HepG2 (cell line): ENCODE data around the gene RETREG2. TPM values are rescaled to one million over a fixed set of nuclear protein-coding genes. Genes with fewer than 3 reads are reported as not detected.

ENCODE experiments used
- BRD4 ChIP-seq: sonication (generic); formaldehyde crosslinking; IDR thresholded peaks from 2 replicates; pipeline ENCODE4 v1.4.0; 2020; ENCODE audit warnings: missing genetic modification reagents
- CHD2 ChIP-seq: IDR thresholded peaks from 2 replicates; pipeline ENCODE4 v1.6.1; 2011; ENCODE audit warnings: low read depth, low read length, improper control_type of control experiment
- FOXO1 ChIP-seq: sonication (generic); formaldehyde crosslinking; IDR thresholded peaks from 2 replicates; pipeline ENCODE4 v1.4.0; 2020; ENCODE audit warnings: missing genetic modification reagents
- HDAC1 ChIP-seq: sonication (generic); formaldehyde crosslinking; IDR thresholded peaks from 2 replicates; pipeline ENCODE4 v1.5.1; 2020; ENCODE audit warnings: mild to moderate bottlenecking, missing genetic modification reagents
- NFYB ChIP-seq: sonication (generic); formaldehyde crosslinking; IDR thresholded peaks from 2 replicates; pipeline ENCODE4 v1.4.0; 2020; ENCODE audit warnings: missing genetic modification reagents
- NR2F2 ChIP-seq: IDR thresholded peaks from 2 replicates; pipeline ENCODE4 v1.6.1; 2012; ENCODE audit warnings: low read depth, inconsistent platforms, borderline replicate concordance
- RNF2 ChIP-seq: fragments of 450-650 bp; conservative IDR thresholded peaks from 2 replicates; pipeline ENCODE4 v1.6.1; 2016; ENCODE audit warnings: low read depth
- SMAD3 ChIP-seq: sonication (generic); formaldehyde crosslinking; IDR thresholded peaks from 2 replicates; pipeline ENCODE4 v1.4.0; 2020; ENCODE audit warnings: missing genetic modification reagents
- SNAI1 ChIP-seq: sonication (generic); formaldehyde crosslinking; IDR thresholded peaks from 2 replicates; pipeline ENCODE4 v1.5.0; 2020; ENCODE audit warnings: mild to moderate bottlenecking, missing genetic modification reagents, borderline replicate concordance
- SP1 ChIP-seq, 2 experiments: fragments of 450-650 bp in 1 of 2; sonication (generic) in 1 of 2; formaldehyde crosslinking in 1 of 2; IDR thresholded peaks; 2 replicates each; pipeline versions ENCODE4 v1.4.0 to v1.6.1; 2016 to 2020; ENCODE audit warnings: missing genetic modification reagents in 1 of 2
- SRSF1 ChIP-seq: fragments of 200-400 bp; formaldehyde crosslinking; optimal IDR thresholded peaks from 2 replicates; pipeline ENCODE3; 2017; ENCODE audit warnings: mild to moderate bottlenecking, low read depth, low read length, moderate library complexity
- SRSF9 ChIP-seq: fragments of 200-400 bp; formaldehyde crosslinking; IDR thresholded peaks from 2 replicates; pipeline ENCODE4 v1.6.1; 2018; ENCODE audit warnings: borderline replicate concordance, mild to moderate bottlenecking, low read depth, low read length; ENCODE audit not compliant: insufficient read depth, poor library complexity, severe bottlenecking
- ZFP41 ChIP-seq: sonication (generic); formaldehyde crosslinking; IDR thresholded peaks from 2 replicates; pipeline ENCODE4 v1.4.0; 2020; ENCODE audit warnings: mild to moderate bottlenecking, missing genetic modification reagents, borderline replicate concordance
- ZNF292 ChIP-seq: sonication (generic); formaldehyde crosslinking; IDR thresholded peaks from 2 replicates; pipeline ENCODE4 v1.8.1; 2022; ENCODE audit warnings: mild to moderate bottlenecking, low read depth, missing genetic modification reagents, borderline replicate concordance
- ZNF460 ChIP-seq: sonication (generic); formaldehyde crosslinking; IDR thresholded peaks from 2 replicates; pipeline ENCODE4 v1.5.1; 2020; ENCODE audit warnings: missing genetic modification reagents, mild to moderate bottlenecking, borderline replicate concordance
- ZNF672 ChIP-seq: sonication (generic); formaldehyde crosslinking; IDR thresholded peaks from 2 replicates; pipeline ENCODE4 v1.8.1; 2022; ENCODE audit warnings: missing genetic modification reagents
- polyA plus RNA-seq, 8 experiments: library from polyadenylated mRNA; depleted of rRNA in 3 of 8; stranded (reverse) in 7 of 8; unstranded in 1 of 8; fragments of >200 nt; fragmentation: Illumina TruSeq in 4 of 8; extraction: Trizol in 4 of 8; gene quantifications; 2 replicates each; pipeline versions ENCODE4 v1.2.1 to v1.2.3, GENCODE V29; 2011 to 2016; ENCODE audit warnings: low read depth in 4 of 8, missing spikeins in 1 of 8, mixed read lengths in 1 of 8; ENCODE audit not compliant: insufficient read depth in 1 of 8
- total RNA-seq, 5 experiments: library from RNA; depleted of rRNA; stranded (reverse); fragments of >200 nt; fragmentation: Illumina TruSeq; extraction: Trizol; gene quantifications; 2 replicates each; pipeline ENCODE4 v1.2.3, GENCODE V29; 2016; ENCODE audit warnings: low read depth in 1 of 5
- TF ChIP-seq, protein P1 (sequence below): IDR thresholded peaks from 2 replicates; pipeline ENCODE4 v1.6.1; 2012; ENCODE audit warnings: inconsistent platforms
- TF ChIP-seq, protein P2 (sequence below): sonication (generic); formaldehyde crosslinking; IDR thresholded peaks from 2 replicates; pipeline ENCODE4 v1.4.0; 2020; ENCODE audit warnings: mild to moderate bottlenecking, missing genetic modification reagents, borderline replicate concordance
- TF ChIP-seq, protein P3 (sequence below): sonication (generic); formaldehyde crosslinking; IDR thresholded peaks from 2 replicates; pipeline ENCODE4 v1.4.0; 2020; ENCODE audit warnings: missing genetic modification reagents, borderline replicate concordance
- TF ChIP-seq, protein P4 (sequence below): sonication (generic); formaldehyde crosslinking; IDR thresholded peaks from 2 replicates; pipeline ENCODE4 v1.5.0; 2020; ENCODE audit warnings: mild to moderate bottlenecking, missing genetic modification reagents, borderline replicate concordance

The RETREG2 gene
- total and polyA plus RNA-seq, 2 of the 13 experiments (the other 11 are each of a cell fraction or from before 2014, with no cell fraction given) = 86.0 to 134 TPM

DNA sequence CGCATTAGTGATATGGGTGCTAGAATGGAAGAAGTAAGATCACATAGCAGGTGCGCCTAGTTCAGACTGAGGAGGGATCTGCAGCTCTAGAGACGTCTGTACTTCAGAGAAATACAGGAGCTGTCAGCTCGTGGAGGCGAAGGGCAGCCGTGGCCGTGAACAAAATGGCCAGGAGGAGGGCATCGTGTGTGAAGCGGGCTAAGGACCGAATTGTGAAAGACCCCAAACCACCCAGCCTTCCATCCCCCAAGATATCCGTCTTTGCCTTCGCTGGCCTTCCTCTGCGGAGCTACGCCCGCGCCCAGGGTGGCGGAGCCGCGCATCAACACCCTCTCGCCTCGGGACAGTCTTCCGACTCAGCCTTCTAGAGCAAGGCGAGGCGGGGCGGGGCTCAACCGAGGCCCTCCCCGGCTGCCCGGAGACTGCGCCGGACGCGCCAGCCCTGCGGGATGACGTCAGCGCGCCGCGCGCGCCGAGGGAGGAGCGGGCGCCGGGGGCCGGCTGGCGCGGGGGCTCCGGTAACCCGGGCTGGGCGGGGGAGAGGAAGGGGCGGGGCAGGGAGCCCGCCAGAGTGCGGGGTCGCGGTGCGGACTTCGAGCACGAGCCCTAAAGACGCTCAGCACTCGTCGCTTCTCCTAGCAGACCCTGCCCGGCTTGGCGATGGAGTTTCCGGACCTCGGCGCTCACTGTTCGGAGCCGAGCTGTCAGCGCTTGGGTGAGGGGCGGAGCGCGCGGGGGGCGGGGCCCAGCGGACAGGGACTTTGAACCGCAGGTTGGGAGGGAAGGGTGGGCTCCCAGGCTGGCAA is 28.5 kb downstream of the RETREG2 start, which contains the start of gene ZFAND2B (continued):
- peak; percentile 66; the same call in 1 of the 2 replicates for TF ChIP-seq ZNF292 (CRISPR knock-in tag)
- TF ChIP-seq HDAC1 = peak; percentile 68; the same call in 1 of the 2 replicates
- TF ChIP-seq SRSF9 = no peak
- no peak for TF ChIP-seq ZNF672 (CRISPR knock-in tag)
- TF ChIP-seq NFYB (CRISPR knock-in tag) = peak; percentile 44; the same call in 1 of the 2 replicates
- peak; percentile 44; the same call in 1 of the 2 replicates for TF ChIP-seq SMAD3 (CRISPR knock-in tag)
- 0 out of 2 replicates have a peak, but pooled peaks have one; percentile 16 for TF ChIP-seq NR2F2
- no peak; the same call in 1 of the 2 replicates for TF ChIP-seq RNF2
- TF ChIP-seq, protein P1, sequence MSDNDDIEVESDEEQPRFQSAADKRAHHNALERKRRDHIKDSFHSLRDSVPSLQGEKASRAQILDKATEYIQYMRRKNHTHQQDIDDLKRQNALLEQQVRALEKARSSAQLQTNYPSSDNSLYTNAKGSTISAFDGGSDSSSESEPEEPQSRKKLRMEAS = peak; percentile 88; the same call in 1 of the 2 replicates
- TF ChIP-seq, protein P2, sequence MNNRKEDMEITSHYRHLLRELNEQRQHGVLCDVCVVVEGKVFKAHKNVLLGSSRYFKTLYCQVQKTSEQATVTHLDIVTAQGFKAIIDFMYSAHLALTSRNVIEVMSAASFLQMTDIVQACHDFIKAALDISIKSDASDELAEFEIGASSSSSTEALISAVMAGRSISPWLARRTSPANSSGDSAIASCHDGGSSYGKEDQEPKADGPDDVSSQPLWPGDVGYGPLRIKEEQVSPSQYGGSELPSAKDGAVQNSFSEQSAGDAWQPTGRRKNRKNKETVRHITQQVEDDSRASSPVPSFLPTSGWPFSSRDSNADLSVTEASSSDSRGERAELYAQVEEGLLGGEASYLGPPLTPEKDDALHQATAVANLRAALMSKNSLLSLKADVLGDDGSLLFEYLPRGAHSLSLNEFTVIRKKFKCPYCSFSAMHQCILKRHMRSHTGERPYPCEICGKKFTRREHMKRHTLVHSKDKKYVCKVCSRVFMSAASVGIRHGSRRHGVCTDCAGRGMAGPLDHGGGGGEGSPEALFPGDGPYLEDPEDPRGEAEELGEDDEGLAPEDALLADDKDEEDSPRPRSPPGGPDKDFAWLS = no peak
- TF ChIP-seq, protein P3, sequence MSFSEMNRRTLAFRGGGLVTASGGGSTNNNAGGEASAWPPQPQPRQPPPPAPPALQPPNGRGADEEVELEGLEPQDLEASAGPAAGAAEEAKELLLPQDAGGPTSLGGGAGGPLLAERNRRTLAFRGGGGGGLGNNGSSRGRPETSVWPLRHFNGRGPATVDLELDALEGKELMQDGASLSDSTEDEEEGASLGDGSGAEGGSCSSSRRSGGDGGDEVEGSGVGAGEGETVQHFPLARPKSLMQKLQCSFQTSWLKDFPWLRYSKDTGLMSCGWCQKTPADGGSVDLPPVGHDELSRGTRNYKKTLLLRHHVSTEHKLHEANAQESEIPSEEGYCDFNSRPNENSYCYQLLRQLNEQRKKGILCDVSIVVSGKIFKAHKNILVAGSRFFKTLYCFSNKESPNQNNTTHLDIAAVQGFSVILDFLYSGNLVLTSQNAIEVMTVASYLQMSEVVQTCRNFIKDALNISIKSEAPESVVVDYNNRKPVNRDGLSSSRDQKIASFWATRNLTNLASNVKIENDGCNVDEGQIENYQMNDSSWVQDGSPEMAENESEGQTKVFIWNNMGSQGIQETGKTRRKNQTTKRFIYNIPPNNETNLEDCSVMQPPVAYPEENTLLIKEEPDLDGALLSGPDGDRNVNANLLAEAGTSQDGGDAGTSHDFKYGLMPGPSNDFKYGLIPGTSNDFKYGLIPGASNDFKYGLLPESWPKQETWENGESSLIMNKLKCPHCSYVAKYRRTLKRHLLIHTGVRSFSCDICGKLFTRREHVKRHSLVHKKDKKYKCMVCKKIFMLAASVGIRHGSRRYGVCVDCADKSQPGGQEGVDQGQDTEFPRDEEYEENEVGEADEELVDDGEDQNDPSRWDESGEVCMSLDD (CRISPR knock-in tag) = no peak
- no peak; the same call in 1 of the 2 replicates for TF ChIP-seq ZNF460 (CRISPR knock-in tag)
- TF ChIP-seq CHD2 = peak; percentile 42; the same call in 1 of the 2 replicates
- peak; percentile 67 for TF ChIP-seq SRSF1
- TF ChIP-seq SNAI1 (CRISPR knock-in tag) = no peak
- TF ChIP-seq SP1 (IDR thresholded peaks at IDR 0.05) = no peak
- no peak for TF ChIP-seq SP1 (CRISPR knock-in tag; IDR thresholded peaks at IDR 0.05)
- TF ChIP-seq ZFP41 (CRISPR knock-in tag) = no peak
- TF ChIP-seq FOXO1 (CRISPR knock-in tag) = peak; percentile 66
- peak; percentile 91 for TF ChIP-seq BRD4 (CRISPR knock-in tag)
- TF ChIP-seq, protein P4, sequence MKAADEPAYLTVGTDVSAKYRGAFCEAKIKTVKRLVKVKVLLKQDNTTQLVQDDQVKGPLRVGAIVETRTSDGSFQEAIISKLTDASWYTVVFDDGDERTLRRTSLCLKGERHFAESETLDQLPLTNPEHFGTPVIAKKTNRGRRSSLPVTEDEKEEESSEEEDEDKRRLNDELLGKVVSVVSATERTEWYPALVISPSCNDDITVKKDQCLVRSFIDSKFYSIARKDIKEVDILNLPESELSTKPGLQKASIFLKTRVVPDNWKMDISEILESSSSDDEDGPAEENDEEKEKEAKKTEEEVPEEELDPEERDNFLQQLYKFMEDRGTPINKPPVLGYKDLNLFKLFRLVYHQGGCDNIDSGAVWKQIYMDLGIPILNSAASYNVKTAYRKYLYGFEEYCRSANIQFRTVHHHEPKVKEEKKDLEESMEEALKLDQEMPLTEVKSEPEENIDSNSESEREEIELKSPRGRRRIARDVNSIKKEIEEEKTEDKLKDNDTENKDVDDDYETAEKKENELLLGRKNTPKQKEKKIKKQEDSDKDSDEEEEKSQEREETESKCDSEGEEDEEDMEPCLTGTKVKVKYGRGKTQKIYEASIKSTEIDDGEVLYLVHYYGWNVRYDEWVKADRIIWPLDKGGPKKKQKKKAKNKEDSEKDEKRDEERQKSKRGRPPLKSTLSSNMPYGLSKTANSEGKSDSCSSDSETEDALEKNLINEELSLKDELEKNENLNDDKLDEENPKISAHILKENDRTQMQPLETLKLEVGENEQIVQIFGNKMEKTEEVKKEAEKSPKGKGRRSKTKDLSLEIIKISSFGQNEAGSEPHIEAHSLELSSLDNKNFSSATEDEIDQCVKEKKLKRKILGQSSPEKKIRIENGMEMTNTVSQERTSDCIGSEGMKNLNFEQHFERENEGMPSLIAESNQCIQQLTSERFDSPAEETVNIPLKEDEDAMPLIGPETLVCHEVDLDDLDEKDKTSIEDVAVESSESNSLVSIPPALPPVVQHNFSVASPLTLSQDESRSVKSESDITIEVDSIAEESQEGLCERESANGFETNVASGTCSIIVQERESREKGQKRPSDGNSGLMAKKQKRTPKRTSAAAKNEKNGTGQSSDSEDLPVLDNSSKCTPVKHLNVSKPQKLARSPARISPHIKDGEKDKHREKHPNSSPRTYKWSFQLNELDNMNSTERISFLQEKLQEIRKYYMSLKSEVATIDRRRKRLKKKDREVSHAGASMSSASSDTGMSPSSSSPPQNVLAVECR (CRISPR knock-in tag) = peak; percentile 90
